Measurements from ENCODE around the gene GFM1. TPM values are rescaled to one million over a fixed set of nuclear protein-coding genes. Genes with fewer than 3 reads are reported as not detected.

The GFM1 gene
- total and polyA plus RNA-seq, 2 of the 13 experiments (the other 11 are each of a cell fraction or from before 2014, with no cell fraction given), result 10.5 to 59.0 TPM

DNA sequence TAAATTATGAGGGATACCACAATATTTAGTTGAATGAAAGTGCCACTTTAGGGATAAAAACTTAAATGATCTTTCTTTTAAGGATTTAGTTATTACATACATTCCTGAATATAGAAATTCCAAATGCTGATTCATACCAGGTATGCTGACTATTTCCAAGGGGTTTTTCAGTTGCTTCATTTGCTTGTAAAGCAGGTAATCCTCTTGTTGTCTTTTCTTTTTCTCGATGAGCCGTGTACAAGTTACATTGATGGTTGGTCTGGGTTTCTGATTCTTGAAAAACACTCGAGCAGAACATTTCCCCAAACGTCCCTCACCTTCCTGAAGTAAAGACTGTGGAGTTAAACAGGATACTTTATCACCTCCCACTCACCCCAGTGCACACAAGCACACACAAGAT lies 66.3 kb downstream of the GFM1 start:
- ChIA-PET CTCF (ENCODE audit: low intra/inter-chr PET ratio, low total read pairs) (no interaction called here), POLR2A (no interaction called here)
- H3K9me3 ChIP-seq (ENCODE audit: low read length), result no peaks in the 10 kb centered on the region
- H3K36me3 ChIP-seq (replicated peaks in 1 of 2; ENCODE audit: control insufficient read depth in 1 of 2, insufficient read depth in 2 of 2, low read length in 2 of 2), result peaks cover 0 to 3% of the 10 kb centered on the region in 2 experiments; a peak in 2 of 5 replicates
- no peak overlapping the region for H3K4me2 ChIP-seq (ENCODE audit: low read depth, low read length)
- no peak overlapping the region for H2AFZ ChIP-seq (ENCODE audit: low read length)
- no peaks in the 10 kb centered on the region for H3K4me1 ChIP-seq (ENCODE audit: insufficient read depth, low read length)
- no peak overlapping the region for H3K27ac ChIP-seq (ENCODE audit: extremely low read length, insufficient read depth, low read length)
- FAIRE-seq, result no peak
- no peaks in the 10 kb centered on the region for H3K27me3 ChIP-seq (ENCODE audit: control insufficient read depth in 1 of 2, insufficient read depth in 2 of 2, low read length in 2 of 2)
- no peak for DNase-seq (ENCODE audit: low spot score)
- H3K9ac ChIP-seq (ENCODE audit: insufficient read depth, low read depth, low read length), result no peak overlapping the region
- BruUV-seq (replicated peaks), result no TSS peak
- in situ Hi-C loops (cut with HindIII; ENCODE audit: extremely low pct_ligation_motif_present, low pct_unique_long_range_greater_than_20kb) (no loop called here), intact Hi-C loops (cut with micrococcal nuclease; ENCODE audit: unreplicated experiment) (no loop called here)
- H3K4me3 ChIP-seq (replicated peaks in 1 of 3; ENCODE audit: insufficient read depth in 1 of 3, low read depth in 2 of 3, low read length in 3 of 3), result no peak overlapping the region
- no peaks in the 10 kb centered on the region for H4K20me1 ChIP-seq (ENCODE audit: insufficient read depth, low read length)
- no peaks in the 10 kb centered on the region for H3K79me2 ChIP-seq (ENCODE audit: insufficient read depth, low read length)
- ATAC-seq, result no peak
- 88% methylated on average over 4 of the region's 4 CpGs for WGBS (ENCODE audit: low lambda C conversion rate)
- TF ChIP-seq PHF20 (CRISPR knock-in tag; IDR thresholded peaks at IDR 0.05) (no peak), ZNF644 (CRISPR knock-in tag; IDR thresholded peaks at IDR 0.05; ENCODE audit: low read depth) (no peak), POLR2AphosphoS5 (IDR thresholded peaks at IDR 0.05; ENCODE audit: low read depth, low read length) (no peak), TBP (CRISPR knock-in tag; IDR thresholded peaks at IDR 0.05) (no peak), ZNF460 (CRISPR knock-in tag; IDR thresholded peaks at IDR 0.05; ENCODE audit: borderline replicate concordance) (no peak), MEF2D (CRISPR knock-in tag; IDR thresholded peaks at IDR 0.05) (no peak), SIN3B (IDR thresholded peaks at IDR 0.05; ENCODE audit: low read length) (no peak), JUND (CRISPR knock-in tag; IDR thresholded peaks at IDR 0.05) (no peak), TBL1XR1 (IDR thresholded peaks at IDR 0.05; ENCODE audit: borderline replicate concordance, low read length, partially characterized antibody) (no peak), AGO2 (optimal IDR thresholded peaks at IDR 0.05; ENCODE audit: low read depth, low read length) (no peak)
- TF ChIP-seq, protein P1, sequence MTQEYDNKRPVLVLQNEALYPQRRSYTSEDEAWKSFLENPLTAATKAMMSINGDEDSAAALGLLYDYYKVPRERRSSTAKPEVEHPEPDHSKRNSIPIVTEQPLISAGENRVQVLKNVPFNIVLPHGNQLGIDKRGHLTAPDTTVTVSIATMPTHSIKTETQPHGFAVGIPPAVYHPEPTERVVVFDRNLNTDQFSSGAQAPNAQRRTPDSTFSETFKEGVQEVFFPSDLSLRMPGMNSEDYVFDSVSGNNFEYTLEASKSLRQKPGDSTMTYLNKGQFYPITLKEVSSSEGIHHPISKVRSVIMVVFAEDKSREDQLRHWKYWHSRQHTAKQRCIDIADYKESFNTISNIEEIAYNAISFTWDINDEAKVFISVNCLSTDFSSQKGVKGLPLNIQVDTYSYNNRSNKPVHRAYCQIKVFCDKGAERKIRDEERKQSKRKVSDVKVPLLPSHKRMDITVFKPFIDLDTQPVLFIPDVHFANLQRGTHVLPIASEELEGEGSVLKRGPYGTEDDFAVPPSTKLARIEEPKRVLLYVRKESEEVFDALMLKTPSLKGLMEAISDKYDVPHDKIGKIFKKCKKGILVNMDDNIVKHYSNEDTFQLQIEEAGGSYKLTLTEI (CRISPR knock-in tag; conservative IDR thresholded peaks at IDR 0.05), result no peak
- TF ChIP-seq, protein P2, sequence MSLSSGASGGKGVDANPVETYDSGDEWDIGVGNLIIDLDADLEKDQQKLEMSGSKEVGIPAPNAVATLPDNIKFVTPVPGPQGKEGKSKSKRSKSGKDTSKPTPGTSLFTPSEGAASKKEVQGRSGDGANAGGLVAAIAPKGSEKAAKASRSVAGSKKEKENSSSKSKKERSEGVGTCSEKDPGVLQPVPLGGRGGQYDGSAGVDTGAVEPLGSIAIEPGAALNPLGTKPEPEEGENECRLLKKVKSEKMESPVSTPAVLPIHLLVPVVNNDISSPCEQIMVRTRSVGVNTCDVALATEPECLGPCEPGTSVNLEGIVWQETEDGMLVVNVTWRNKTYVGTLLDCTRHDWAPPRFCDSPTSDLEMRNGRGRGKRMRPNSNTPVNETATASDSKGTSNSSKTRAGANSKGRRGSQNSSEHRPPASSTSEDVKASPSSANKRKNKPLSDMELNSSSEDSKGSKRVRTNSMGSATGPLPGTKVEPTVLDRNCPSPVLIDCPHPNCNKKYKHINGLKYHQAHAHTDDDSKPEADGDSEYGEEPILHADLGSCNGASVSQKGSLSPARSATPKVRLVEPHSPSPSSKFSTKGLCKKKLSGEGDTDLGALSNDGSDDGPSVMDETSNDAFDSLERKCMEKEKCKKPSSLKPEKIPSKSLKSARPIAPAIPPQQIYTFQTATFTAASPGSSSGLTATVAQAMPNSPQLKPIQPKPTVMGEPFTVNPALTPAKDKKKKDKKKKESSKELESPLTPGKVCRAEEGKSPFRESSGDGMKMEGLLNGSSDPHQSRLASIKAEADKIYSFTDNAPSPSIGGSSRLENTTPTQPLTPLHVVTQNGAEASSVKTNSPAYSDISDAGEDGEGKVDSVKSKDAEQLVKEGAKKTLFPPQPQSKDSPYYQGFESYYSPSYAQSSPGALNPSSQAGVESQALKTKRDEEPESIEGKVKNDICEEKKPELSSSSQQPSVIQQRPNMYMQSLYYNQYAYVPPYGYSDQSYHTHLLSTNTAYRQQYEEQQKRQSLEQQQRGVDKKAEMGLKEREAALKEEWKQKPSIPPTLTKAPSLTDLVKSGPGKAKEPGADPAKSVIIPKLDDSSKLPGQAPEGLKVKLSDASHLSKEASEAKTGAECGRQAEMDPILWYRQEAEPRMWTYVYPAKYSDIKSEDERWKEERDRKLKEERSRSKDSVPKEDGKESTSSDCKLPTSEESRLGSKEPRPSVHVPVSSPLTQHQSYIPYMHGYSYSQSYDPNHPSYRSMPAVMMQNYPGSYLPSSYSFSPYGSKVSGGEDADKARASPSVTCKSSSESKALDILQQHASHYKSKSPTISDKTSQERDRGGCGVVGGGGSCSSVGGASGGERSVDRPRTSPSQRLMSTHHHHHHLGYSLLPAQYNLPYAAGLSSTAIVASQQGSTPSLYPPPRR (CRISPR knock-in tag; IDR thresholded peaks at IDR 0.05; ENCODE audit: borderline replicate concordance), result no peak
- TF ChIP-seq, protein P3, sequence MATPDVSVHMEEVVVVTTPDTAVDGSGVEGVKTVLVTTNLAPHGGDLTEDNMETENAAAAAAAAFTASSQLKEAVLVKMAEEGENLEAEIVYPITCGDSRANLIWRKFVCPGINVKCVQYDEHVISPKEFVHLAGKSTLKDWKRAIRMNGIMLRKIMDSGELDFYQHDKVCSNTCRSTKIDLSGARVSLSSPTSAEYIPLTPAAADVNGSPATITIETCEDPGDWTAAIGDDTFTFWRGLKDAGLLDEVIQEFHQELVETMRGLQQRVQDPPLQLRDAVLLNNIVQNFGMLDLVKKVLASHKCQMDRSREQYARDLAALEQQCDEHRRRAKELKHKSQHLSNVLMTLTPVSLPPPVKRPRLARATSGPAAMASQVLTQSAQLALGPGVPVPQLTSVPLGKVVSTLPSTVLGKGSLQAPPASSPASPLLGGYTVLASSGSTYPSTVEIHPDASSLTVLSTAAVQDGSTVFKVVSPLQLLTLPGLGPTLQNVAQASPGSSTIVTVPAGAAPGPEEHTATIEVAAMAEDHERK (CRISPR knock-in tag; IDR thresholded peaks at IDR 0.05; ENCODE audit: low read depth), result no peak
- TF ChIP-seq, protein P4, sequence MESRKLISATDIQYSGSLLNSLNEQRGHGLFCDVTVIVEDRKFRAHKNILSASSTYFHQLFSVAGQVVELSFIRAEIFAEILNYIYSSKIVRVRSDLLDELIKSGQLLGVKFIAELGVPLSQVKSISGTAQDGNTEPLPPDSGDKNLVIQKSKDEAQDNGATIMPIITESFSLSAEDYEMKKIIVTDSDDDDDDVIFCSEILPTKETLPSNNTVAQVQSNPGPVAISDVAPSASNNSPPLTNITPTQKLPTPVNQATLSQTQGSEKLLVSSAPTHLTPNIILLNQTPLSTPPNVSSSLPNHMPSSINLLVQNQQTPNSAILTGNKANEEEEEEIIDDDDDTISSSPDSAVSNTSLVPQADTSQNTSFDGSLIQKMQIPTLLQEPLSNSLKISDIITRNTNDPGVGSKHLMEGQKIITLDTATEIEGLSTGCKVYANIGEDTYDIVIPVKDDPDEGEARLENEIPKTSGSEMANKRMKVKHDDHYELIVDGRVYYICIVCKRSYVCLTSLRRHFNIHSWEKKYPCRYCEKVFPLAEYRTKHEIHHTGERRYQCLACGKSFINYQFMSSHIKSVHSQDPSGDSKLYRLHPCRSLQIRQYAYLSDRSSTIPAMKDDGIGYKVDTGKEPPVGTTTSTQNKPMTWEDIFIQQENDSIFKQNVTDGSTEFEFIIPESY (CRISPR knock-in tag; IDR thresholded peaks at IDR 0.05), result no peak
